SK-N-SH (cell line): ENCODE measurements around the gene DMD. TPM values are rescaled to one million over a fixed set of nuclear protein-coding genes. Genes with fewer than 3 reads are reported as not detected.

Source experiments
- CTCF ChIA-PET: fragments of 300-600, 350-600 bp; formaldehyde crosslinking; extraction: SDS; loops from one replicate; lab custom pipeline; 2021; lab: Yijun Ruan, JAX
- POLR2A ChIA-PET: fragments of 350-600 bp; sonication (Branson Sonifier 250); formaldehyde crosslinking; extraction: SDS; loops from one replicate; lab custom pipeline; 2020; ENCODE audit warnings: antibody characterized with exemption, inconsistent platforms; lab: Yijun Ruan, JAX
- DNase-seq: peaks from one replicate; pipeline ENCODE4 v3.0.0; 2012
- H2AFZ ChIP-seq: fragments of 200-600 bp; sonication (generic); 2 replicates; pipeline ENCODE4 v1.8.1; 2016; ENCODE audit warnings: antibody characterized with exemption, mild to moderate bottlenecking, low read depth
- H3F3A ChIP-seq: fragments of 200-600 bp; sonication (generic); replicated peaks from 2 replicates; pipeline ENCODE3; 2016; ENCODE audit warnings: antibody characterized with exemption, mild to moderate bottlenecking; ENCODE audit not compliant: insufficient read depth
- H3K27ac ChIP-seq, 2 experiments: fragments of 200-500 bp in 1 of 2; fragments of 200-600 bp in 1 of 2; sonication (Bioruptor generic) in 1 of 2; sonication (generic), shearing (Covaris generic) in 1 of 2; 2 replicates each; pipeline versions ENCODE4 v1.5.1 to v1.6.1; 2014 to 2016; ENCODE audit warnings: low read depth in 2 of 2, inconsistent platforms in 1 of 2, low read length in 1 of 2, mild to moderate bottlenecking in 1 of 2, mixed read lengths in 1 of 2
- H3K27me3 ChIP-seq: fragments of 200-600 bp; sonication (generic), shearing (Covaris generic); 2 replicates; pipeline ENCODE4 v1.6.1; 2016; ENCODE audit warnings: mixed run types; ENCODE audit not compliant: insufficient read depth
- H3K36me3 ChIP-seq, 2 experiments: fragments of 200-500 bp in 1 of 2; fragments of 200-600 bp in 1 of 2; sonication (Bioruptor generic) in 1 of 2; sonication (generic) in 1 of 2; replicated peaks in 1 of 2; 2 replicates each; pipeline versions ENCODE3 to v1.5.1; 2014 to 2016; ENCODE audit warnings: low read length in 1 of 2, mild to moderate bottlenecking in 1 of 2; ENCODE audit not compliant: insufficient read depth in 2 of 2, control insufficient read depth in 1 of 2
- H3K4me1 ChIP-seq, 2 experiments: fragments of 200-500 bp in 1 of 2; fragments of 200-600 bp in 1 of 2; sonication (Bioruptor generic) in 1 of 2; sonication (generic), shearing (Covaris generic) in 1 of 2; 2 replicates each; pipeline versions ENCODE4 v1.5.1 to v1.6.1; 2014 to 2016; ENCODE audit warnings: low read depth in 1 of 2, low read length in 1 of 2, mixed run types in 1 of 2; ENCODE audit not compliant: insufficient read depth in 2 of 2, control insufficient read depth in 1 of 2
- H3K4me2 ChIP-seq: fragments of 200-600 bp; sonication (generic), shearing (Covaris generic); 2 replicates; pipeline ENCODE4 v1.6.1; 2017; ENCODE audit warnings: mixed run types
- H3K4me3 ChIP-seq, 2 experiments: fragments of 200-500 bp in 1 of 2; fragments of 200-600 bp in 1 of 2; sonication (Bioruptor generic) in 1 of 2; sonication (generic), shearing (Covaris generic) in 1 of 2; 2 replicates each; pipeline versions ENCODE4 v1.5.1 to v1.8.1; 2014 to 2016; ENCODE audit warnings: low read depth in 2 of 2, inconsistent platforms in 1 of 2, low read length in 1 of 2, mild to moderate bottlenecking in 1 of 2, mixed read lengths in 1 of 2, moderate library complexity in 1 of 2
- H3K79me2 ChIP-seq: fragments of 200-600 bp; sonication (generic); 2 replicates; pipeline ENCODE4 v1.8.1; 2017; ENCODE audit warnings: mild to moderate bottlenecking; ENCODE audit not compliant: insufficient read depth
- H3K9ac ChIP-seq: fragments of 200-600 bp; sonication (generic); 2 replicates; pipeline ENCODE4 v1.6.1; 2017; ENCODE audit warnings: mixed run types
- H3K9me2 ChIP-seq: fragments of 200-600 bp; sonication (generic); 2 replicates; pipeline ENCODE4 v1.6.1; 2017; ENCODE audit warnings: mixed run types
- H3K9me3 ChIP-seq: fragments of 200-600 bp; sonication (generic); 2 replicates; pipeline ENCODE4 v1.6.1; 2017; ENCODE audit warnings: mixed run types, mild to moderate bottlenecking, moderate library complexity
- H4K20me1 ChIP-seq: fragments of 200-600 bp; sonication (generic); 2 replicates; pipeline ENCODE4 v1.6.1; 2017; ENCODE audit warnings: mild to moderate bottlenecking, mixed run types; ENCODE audit not compliant: insufficient read depth
- CHD2 ChIP-seq: fragments of 150-350 bp; IDR thresholded peaks from 2 replicates; pipeline ENCODE4 v1.6.1; 2018; ENCODE audit warnings: low read length; ENCODE audit not compliant: partially characterized antibody
- CTCF ChIP-seq: fragments of 200-600 bp; sonication (generic); IDR thresholded peaks from 2 replicates; pipeline ENCODE4 v1.6.1; 2017; ENCODE audit warnings: antibody characterized with exemption, mild to moderate bottlenecking, moderate library complexity
- ELF1 ChIP-seq: IDR thresholded peaks from 2 replicates; pipeline ENCODE4 v1.4.0; 2012
- EZH2phosphoT487 ChIP-seq: fragments of 200-600 bp; sonication (generic); IDR thresholded peaks from 2 replicates; pipeline ENCODE4 v1.6.1; 2017; ENCODE audit warnings: low read depth, mixed run types, mild to moderate bottlenecking, antibody characterized with exemption, moderate library complexity, borderline replicate concordance
- MXI1 ChIP-seq: IDR thresholded peaks from 2 replicates; pipeline ENCODE4 v1.6.1; 2012; ENCODE audit warnings: mild to moderate bottlenecking, low read depth, low read length, improper control_type of control experiment
- NRF1 ChIP-seq: IDR thresholded peaks from 2 replicates; pipeline ENCODE4 v1.6.1; 2012; ENCODE audit warnings: low read depth, mild to moderate bottlenecking, low read length
- PBX3 ChIP-seq: IDR thresholded peaks from 2 replicates; pipeline ENCODE4; 2012
- POLR2AphosphoS5 ChIP-seq: IDR thresholded peaks from 2 replicates; pipeline ENCODE4 v1.6.1; 2012; ENCODE audit warnings: low read depth, low read length
- RCOR1 ChIP-seq: fragments of 150-350 bp; IDR thresholded peaks from 2 replicates; pipeline ENCODE4 v1.6.1; 2017; ENCODE audit warnings: antibody characterized with exemption, low read length
- RFX5 ChIP-seq: IDR thresholded peaks from 2 replicates; pipeline ENCODE4 v1.6.1; 2012; ENCODE audit warnings: mild to moderate bottlenecking, improper control_type of control experiment, low read length
- SMC3 ChIP-seq: IDR thresholded peaks from 2 replicates; pipeline ENCODE4 v1.6.1; 2012; ENCODE audit warnings: low read depth, low read length, improper control_type of control experiment
- TAF1 ChIP-seq: IDR thresholded peaks from 2 replicates; pipeline ENCODE4 v1.6.1; 2012; ENCODE audit warnings: low read depth, mild to moderate bottlenecking, low read length, moderate library complexity, borderline replicate concordance
- TEAD4 ChIP-seq: IDR thresholded peaks from 2 replicates; pipeline ENCODE4 v1.4.0; 2012; ENCODE audit warnings: mild to moderate bottlenecking, borderline replicate concordance; ENCODE audit not compliant: insufficient read depth
- YY1 ChIP-seq: IDR thresholded peaks from 2 replicates; pipeline ENCODE4 v1.4.0; 2012; ENCODE audit warnings: low read depth, mild to moderate bottlenecking
- WGBS: methylation state at CpG from one replicate; pipeline ENCODE4 v1.1.6; 2017; ENCODE audit warnings: low lambda C conversion rate; 5-methylcytosine and 5-hydroxymethylcytosine counted together
- polyA plus RNA-seq, 3 experiments: library from polyadenylated mRNA; depleted of rRNA; stranded (reverse); fragments of >200 nt; gene quantifications; 2 replicates each; pipeline ENCODE4 v1.2.3, GENCODE V29; 2012

Gene DMD
- polyA plus RNA-seq, 1 of the 3 experiments (the other 2 are of a cell fraction) = 3.9 TPM

GRCh38 chrX:31243804-31244203 is 1967.5 kb downstream of the DMD start:
- no peak for DNase-seq
- Histone ChIP-seq H3K9me2 (no peaks in the 10 kb centered on the region), H4K20me1 (no peaks in the 10 kb centered on the region), H2AFZ (no peak overlapping the region), H3F3A (no peaks in the 10 kb centered on the region), H3K27me3 (no peaks in the 10 kb centered on the region), H3K4me3 (no peak overlapping the region), H3K4me2 (no peak overlapping the region), H3K4me1 (no peaks in the 10 kb centered on the region), H3K79me2 (no peaks in the 10 kb centered on the region), H3K36me3 (no peaks in the 10 kb centered on the region), H3K9me3 (no peaks in the 10 kb centered on the region), H3K9ac (no peak overlapping the region), H3K27ac (no peak overlapping the region)
- ChIA-PET CTCF (no interaction called here), POLR2A (no interaction called here)
- no peak for TF ChIP-seq TAF1
- TF ChIP-seq MXI1 = no peak
- no peak for TF ChIP-seq NRF1
- no peak for TF ChIP-seq YY1
- TF ChIP-seq RCOR1 = no peak
- no peak for TF ChIP-seq POLR2AphosphoS5
- TF ChIP-seq CTCF = no peak
- no peak for TF ChIP-seq EZH2phosphoT487
- WGBS = 38% methylated on average over 3 of the region's 3 CpGs

GRCh38 chrX:31240982-31241381 is 1970.4 kb downstream of the DMD start:
- H3K4me1 ChIP-seq = no peaks in the 10 kb centered on the region
- CTCF ChIA-PET = no interaction called here
- POLR2A ChIA-PET = no interaction called here
- H3K36me3 ChIP-seq = no peaks in the 10 kb centered on the region
- no peaks in the 10 kb centered on the region for H3K9me2 ChIP-seq
- H3K79me2 ChIP-seq = no peaks in the 10 kb centered on the region
- H3K9me3 ChIP-seq = no peaks in the 10 kb centered on the region
- no peaks in the 10 kb centered on the region for H3F3A ChIP-seq
- DNase-seq = no peak
- 42% methylated on average over 3 of the region's 3 CpGs for WGBS
- no peak overlapping the region for H3K4me2 ChIP-seq
- H3K27me3 ChIP-seq = no peaks in the 10 kb centered on the region
- no peak overlapping the region for H2AFZ ChIP-seq
- no peak overlapping the region for H3K4me3 ChIP-seq
- H3K27ac ChIP-seq = no peak overlapping the region
- H4K20me1 ChIP-seq = no peaks in the 10 kb centered on the region
- TF ChIP-seq MXI1 (no peak), TAF1 (no peak), PBX3 (no peak), YY1 (no peak), ELF1 (no peak), CHD2 (no peak), TEAD4 (no peak), SMC3 (no peak), RFX5 (no peak)
- no peak overlapping the region for H3K9ac ChIP-seq
